ENCODE data around the gene HOXC12. TPM values are rescaled to one million over a fixed set of nuclear protein-coding genes. Genes with fewer than 3 reads are reported as not detected.
A peak's percentile ranks its signal among the peaks of the same experiment; 100 is the strongest.

HOXC12 gene
- total and polyA plus RNA-seq, 2 of the 8 experiments (the other 6 are each of a cell fraction or from before 2014, with no cell fraction given) = not detected

- TF ChIP-seq CHD1 (IDR thresholded peaks at IDR 0.05; ENCODE audit: low read depth, low read length) (no peak), SAP30 (IDR thresholded peaks at IDR 0.05; ENCODE audit: insufficient read depth, insufficient replicate concordance, low read length) (no peak), POU5F1 (IDR thresholded peaks at IDR 0.05; ENCODE audit: low read depth, low read length) (0 out of 2 replicates have a peak, but pooled peaks have one; percentile 0), CREB1 (IDR thresholded peaks at IDR 0.05) (no peak), CBX5 (IDR thresholded peaks at IDR 0.05; ENCODE audit: low read depth, low read length) (no peak), CHD7 (IDR thresholded peaks at IDR 0.05; ENCODE audit: insufficient replicate concordance, low read length) (no peak), EGR1 (IDR thresholded peaks at IDR 0.05; ENCODE audit: borderline replicate concordance, low read depth, low read length) (no peak), NANOG (IDR thresholded peaks at IDR 0.05; ENCODE audit: insufficient read depth, low read depth, low read length, poor library complexity, severe bottlenecking) (no peak), SIRT6 (IDR thresholded peaks at IDR 0.05; ENCODE audit: low read length) (no peak)
- TF ChIP-seq, protein P1, sequence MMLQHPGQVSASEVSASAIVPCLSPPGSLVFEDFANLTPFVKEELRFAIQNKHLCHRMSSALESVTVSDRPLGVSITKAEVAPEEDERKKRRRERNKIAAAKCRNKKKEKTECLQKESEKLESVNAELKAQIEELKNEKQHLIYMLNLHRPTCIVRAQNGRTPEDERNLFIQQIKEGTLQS (IDR thresholded peaks at IDR 0.05; ENCODE audit: insufficient read depth, low read depth, low read length) = no peak
Observed at GRCh38 chr12:53966385-53967133, 11.9 kb downstream of the HOXC12 start (continued).

All from H1 (cell line).